Tibial nerve (tissue), 4 donors: Measurements from ENCODE around the gene ERAP2.

Experiments used
- CTCF ChIP-seq, 5 experiments: fragments of 200-600 bp in 3 of 5; fragments of 450-650 bp in 2 of 5; sonication (generic) in 3 of 5; IDR thresholded peaks; one replicate each; pipeline ENCODE4 v1.5.1; 2016 to 2019; ENCODE audit warnings: antibody characterized with exemption in 5 of 5, mild to moderate bottlenecking in 3 of 5, moderate library complexity in 2 of 5
- EP300 ChIP-seq, 2 donors: sonication (generic); formaldehyde crosslinking; IDR thresholded peaks; one replicate each; pipeline ENCODE4 v1.6.1; 2017; ENCODE audit warnings: antibody characterized with exemption in 2 of 2, mild to moderate bottlenecking in 1 of 2
- POLR2A ChIP-seq, 2 donors: fragments of 450-650 bp; IDR thresholded peaks; one replicate each; pipeline ENCODE4 v1.6.1; 2017; ENCODE audit warnings: antibody characterized with exemption in 2 of 2, mild to moderate bottlenecking in 2 of 2, moderate library complexity in 2 of 2

GRCh38 chr5:96903300-96903699 lies 27.0 kb downstream of the ERAP2 start:
- TF ChIP-seq CTCF (IDR thresholded peaks at IDR 0.05) (no peak), POLR2A (IDR thresholded peaks at IDR 0.05) (no peak), EP300 (IDR thresholded peaks at IDR 0.05) (no peak)
